Measurements from ENCODE around the gene VEGFB.

The VEGFB gene

GRCh38 chr11:64211181-64211872 is 23.1 kb upstream of the VEGFB start:
- DNase-seq = no peak

- DNase-seq = no peak
Observed at GRCh38 chr11:64216879-64217278, 17.5 kb upstream of the VEGFB start.

GRCh38 chr11:64218628-64219353 is 15.6 kb upstream of the VEGFB start:
- no peak for DNase-seq

GRCh38 chr11:64219354-64219684 is 15.1 kb upstream of the VEGFB start:
- no peak for DNase-seq

GRCh38 chr11:64219755-64220154 is 14.6 kb upstream of the VEGFB start:
- DNase-seq = no peak

GRCh38 chr11:64220271-64220670 is 14.1 kb upstream of the VEGFB start:
- DNase-seq = no peak

GRCh38 chr11:64220798-64221197 is 13.6 kb upstream of the VEGFB start:
- no peak for DNase-seq

- DNase-seq = no peak
Observed at GRCh38 chr11:64222651-64223000, 11.8 kb upstream of the VEGFB start.

- DNase-seq = no peak
Observed at GRCh38 chr11:64223001-64223651, 11.3 kb upstream of the VEGFB start.

- no peak for DNase-seq
Observed at GRCh38 chr11:64224151-64224890, 10.1 kb upstream of the VEGFB start.

GRCh38 chr11:64224891-64225607 is 9.3 kb upstream of the VEGFB start:
- no peak for DNase-seq

GRCh38 chr11:64225608-64226506 is 8.5 kb upstream of the VEGFB start, which contains the start of the genes NUDT22 and TRPT1:
Gene NUDT22, plus strand, starts transcription at chr11:64226274. Its CDS starts 379 bp downstream, at chr11:64226653.
Gene TRPT1, minus strand, starts transcription at chr11:64226186. Its CDS starts 326 bp downstream, at chr11:64225860.
- DNase-seq = peak; percentile 49 to 90

- DNase-seq = peak in 1 of 2 experiments; percentile 37
Observed at GRCh38 chr11:64226507-64227051, 7.8 kb upstream of the VEGFB start.

- DNase-seq = peak in 1 of 2 experiments; percentile 50
Observed at GRCh38 chr11:64227405-64227956, 6.9 kb upstream of the VEGFB start.

- no peak for DNase-seq
Observed at GRCh38 chr11:64229090-64229743, 5.2 kb upstream of the VEGFB start.

- DNase-seq = no peak
Observed at GRCh38 chr11:64229744-64230170, 4.6 kb upstream of the VEGFB start.

- peak; percentile 90 to 94 for DNase-seq
Observed at GRCh38 chr11:64230171-64230984, 4.0 kb upstream of the VEGFB start, which contains the start of gene DNAJC4. Gene DNAJC4, plus strand, starts transcription at chr11:64230548. Its CDS starts 307 bp downstream, at chr11:64230855.

GRCh38 chr11:64230985-64231365 is 3.4 kb upstream of the VEGFB start:
- no peak for DNase-seq

GRCh38 chr11:64231546-64231945 is 2.8 kb upstream of the VEGFB start:
- no peak for DNase-seq
